ENCODE results near the gene TUBA3E.
"Not testable (repeated sequence)": the region's sequence is repeated elsewhere in the genome, so short reads cannot be mapped to it uniquely, and the experiment has no call there.

The TUBA3E gene

DNA sequence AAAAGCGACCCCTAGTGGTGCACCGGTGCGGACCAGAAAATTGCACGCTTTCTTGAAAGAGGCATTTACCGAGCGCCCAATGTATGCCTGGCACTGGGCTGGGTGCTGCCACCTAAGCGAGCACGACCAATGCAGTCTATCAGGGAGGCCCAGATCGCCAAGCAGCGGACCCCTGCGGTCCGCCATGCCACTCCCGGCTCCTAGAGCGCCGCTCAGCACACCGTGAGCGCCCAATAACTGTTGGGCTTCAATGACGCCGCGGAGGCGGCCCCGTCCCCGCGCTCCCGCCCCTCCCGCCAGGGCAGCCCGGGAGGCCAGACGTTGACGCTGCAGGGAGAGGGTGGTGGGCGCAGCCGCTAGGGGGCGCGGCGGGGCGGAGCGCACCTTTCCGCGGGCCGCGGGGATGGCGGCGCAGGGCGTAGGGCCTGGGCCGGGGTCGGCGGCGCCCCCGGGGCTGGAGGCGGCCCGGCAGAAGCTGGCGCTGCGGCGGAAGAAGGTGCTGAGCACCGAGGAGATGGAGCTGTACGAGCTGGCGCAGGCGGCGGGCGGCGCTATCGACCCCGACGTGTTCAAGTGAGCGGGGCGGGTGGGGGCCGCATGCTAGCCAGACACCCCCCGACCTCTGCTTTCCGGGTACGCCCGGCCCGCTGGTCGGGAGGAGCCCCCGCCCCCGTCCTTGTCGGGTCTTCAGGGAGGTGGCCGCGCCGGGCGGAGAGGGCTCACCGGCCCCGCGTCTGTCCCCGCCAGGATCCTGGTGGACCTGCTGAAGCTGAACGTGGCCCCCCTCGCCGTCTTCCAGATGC lies 16.2 kb downstream of the TUBA3E start, which contains the start of gene MZT2B:
Gene MZT2B, plus strand, starts transcription at position 383 of the 803 bp plus-strand sequence. Its CDS starts 21 bp downstream, at position 404.
- peak; percentile 37 for DNase-seq (ENCODE audit: extremely low read depth, low read depth)
- H3K4me3 ChIP-seq (replicated peaks; ENCODE audit: low read depth, low read length), result peak within 1 kb of the TSS; percentile 88
- TF ChIP-seq, protein P1, sequence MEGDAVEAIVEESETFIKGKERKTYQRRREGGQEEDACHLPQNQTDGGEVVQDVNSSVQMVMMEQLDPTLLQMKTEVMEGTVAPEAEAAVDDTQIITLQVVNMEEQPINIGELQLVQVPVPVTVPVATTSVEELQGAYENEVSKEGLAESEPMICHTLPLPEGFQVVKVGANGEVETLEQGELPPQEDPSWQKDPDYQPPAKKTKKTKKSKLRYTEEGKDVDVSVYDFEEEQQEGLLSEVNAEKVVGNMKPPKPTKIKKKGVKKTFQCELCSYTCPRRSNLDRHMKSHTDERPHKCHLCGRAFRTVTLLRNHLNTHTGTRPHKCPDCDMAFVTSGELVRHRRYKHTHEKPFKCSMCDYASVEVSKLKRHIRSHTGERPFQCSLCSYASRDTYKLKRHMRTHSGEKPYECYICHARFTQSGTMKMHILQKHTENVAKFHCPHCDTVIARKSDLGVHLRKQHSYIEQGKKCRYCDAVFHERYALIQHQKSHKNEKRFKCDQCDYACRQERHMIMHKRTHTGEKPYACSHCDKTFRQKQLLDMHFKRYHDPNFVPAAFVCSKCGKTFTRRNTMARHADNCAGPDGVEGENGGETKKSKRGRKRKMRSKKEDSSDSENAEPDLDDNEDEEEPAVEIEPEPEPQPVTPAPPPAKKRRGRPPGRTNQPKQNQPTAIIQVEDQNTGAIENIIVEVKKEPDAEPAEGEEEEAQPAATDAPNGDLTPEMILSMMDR (IDR thresholded peaks at IDR 0.05; ENCODE audit: low read depth, low read length, missing control alignments), result peak; percentile 63

DNA sequence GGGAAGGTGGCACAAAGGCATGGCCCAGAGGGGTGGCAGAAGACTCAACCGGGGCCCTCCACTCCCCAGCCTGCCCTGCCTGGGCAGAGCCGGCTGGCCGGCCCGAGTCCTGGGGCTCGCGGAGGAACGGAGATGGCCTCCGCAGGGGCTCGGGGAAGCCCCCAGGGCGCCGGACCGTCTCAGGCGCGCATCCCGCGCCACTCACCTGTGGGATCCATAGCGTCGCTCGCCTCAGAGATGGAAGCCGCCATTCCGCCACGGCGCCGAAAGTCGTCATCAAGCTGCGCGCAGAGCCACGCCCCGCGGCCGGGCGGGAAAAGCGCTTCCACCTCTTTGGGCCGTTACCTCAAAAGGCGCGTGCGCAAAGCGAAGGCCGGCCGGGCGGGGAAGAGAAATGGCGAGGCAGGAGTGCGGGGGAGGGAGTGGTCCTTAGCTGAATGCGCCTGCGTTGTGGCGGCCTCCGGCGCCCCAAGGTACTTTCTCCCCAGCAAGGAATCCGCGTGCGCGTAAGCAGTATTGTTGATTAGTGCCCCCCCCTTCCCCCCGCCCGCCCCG lies 16.8 kb downstream of the TUBA3E start, which contains the start of gene SMPD4:
Gene SMPD4, minus strand, starts transcription at position 278 of the 555 bp plus-strand sequence. CDS start 5,010 bp downstream, outside the sequence.
- DNase-seq (ENCODE audit: extremely low read depth, low read depth), result peak; percentile 63
- H3K4me3 ChIP-seq (replicated peaks; ENCODE audit: low read depth, low read length), result peak within 1 kb of the TSS; percentile 88
- TF ChIP-seq, protein P1 (IDR thresholded peaks at IDR 0.05; ENCODE audit: low read depth, low read length, missing control alignments), result no peak

DNA sequence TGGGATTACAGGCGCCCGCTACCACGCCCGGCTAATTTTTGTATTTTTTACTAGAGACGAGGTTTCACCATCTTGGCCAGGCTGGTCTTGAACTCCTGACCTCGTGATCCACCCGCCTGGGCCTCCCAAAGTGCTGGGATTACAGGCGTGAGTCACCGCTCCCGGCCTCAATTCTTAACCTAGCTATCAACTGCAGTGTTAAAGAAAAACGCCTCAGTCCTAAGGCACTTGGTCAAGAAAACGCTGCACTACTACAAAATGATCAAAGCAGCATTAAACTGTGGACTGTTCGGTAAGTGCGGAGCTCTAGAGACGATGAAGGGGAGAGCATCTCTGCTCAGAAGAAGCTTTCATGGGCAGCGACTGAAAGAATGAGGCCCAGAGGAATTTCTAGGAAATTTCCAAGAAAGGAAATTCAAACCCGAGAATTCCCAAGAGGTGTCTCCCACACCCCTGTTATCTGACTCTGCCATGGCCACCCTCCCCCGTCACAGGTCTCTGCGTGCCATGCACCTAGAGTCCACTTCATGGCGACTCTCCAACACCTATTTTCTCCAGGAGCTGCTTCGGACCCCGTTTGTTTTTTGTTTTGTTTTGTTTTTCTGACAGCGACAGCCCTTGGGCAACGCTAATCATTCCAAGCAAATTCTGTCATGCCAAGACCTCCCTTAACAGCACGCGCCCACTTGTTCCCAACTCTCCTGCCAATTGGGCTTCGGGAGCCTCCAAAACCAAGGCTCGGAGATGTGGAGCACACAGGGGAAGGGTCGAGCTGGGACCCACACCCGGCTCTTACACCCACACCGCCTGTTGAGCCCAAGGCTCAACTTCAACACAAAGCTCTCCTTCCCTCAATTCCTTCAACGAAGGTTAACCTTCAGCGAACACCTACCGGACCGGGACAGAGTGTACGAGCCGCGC lies 17.6 kb downstream of the TUBA3E start:
- not testable (repeated sequence) for DNase-seq (ENCODE audit: extremely low read depth, low read depth)
- peak overlapping the region; percentile 88 for H3K4me3 ChIP-seq (replicated peaks; ENCODE audit: low read depth, low read length)

DNA sequence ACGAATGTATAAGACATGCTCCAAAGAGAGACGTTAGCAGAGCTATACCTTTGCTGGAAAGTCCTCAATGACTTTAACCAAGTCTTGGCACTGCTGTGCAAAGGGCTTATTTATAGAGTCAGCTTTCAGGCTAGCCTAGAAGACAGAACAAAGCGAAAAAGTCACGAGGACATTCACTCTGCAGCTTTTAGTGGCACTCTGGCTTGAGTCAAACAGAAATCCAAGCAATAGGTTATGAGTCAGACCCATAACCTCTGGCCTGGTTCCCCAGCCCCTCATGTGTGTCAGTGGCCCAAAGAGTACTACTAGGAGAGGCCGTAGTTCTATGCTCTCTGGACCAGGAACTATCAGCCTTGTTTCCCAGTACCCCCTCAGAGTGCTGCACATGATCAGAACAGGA lies 23.4 kb downstream of the TUBA3E start:
- H3K4me3 ChIP-seq (replicated peaks; ENCODE audit: low read depth, low read length); DNase-seq (ENCODE audit: extremely low read depth, low read depth): not testable (repeated sequence)

DNA sequence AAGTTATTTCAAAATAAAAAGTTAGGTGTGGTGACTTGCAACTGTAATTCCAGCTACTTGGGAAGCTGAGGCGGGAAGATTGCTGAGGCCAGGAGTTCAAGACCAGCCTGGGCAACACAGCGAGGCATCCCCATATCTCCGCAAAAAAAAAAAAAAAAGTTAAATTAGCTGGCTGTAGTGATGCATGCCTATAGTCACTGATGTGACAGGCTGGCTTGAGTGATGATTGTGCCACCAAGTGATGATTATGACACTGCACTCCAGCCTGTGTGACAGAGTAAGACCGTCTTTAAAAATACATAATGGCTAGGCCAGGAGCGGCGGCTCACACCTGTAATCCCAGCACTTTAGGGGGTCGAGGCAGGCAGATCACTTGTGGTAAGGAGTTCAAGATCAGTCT lies 28.3 kb downstream of the TUBA3E start:
- DNase-seq (ENCODE audit: extremely low read depth, low read depth), result no peak
- H3K4me3 ChIP-seq (replicated peaks; ENCODE audit: low read depth, low read length), result no peak overlapping the region
- TF ChIP-seq, protein P1 (IDR thresholded peaks at IDR 0.05; ENCODE audit: low read depth, low read length, missing control alignments), result no peak

DNA sequence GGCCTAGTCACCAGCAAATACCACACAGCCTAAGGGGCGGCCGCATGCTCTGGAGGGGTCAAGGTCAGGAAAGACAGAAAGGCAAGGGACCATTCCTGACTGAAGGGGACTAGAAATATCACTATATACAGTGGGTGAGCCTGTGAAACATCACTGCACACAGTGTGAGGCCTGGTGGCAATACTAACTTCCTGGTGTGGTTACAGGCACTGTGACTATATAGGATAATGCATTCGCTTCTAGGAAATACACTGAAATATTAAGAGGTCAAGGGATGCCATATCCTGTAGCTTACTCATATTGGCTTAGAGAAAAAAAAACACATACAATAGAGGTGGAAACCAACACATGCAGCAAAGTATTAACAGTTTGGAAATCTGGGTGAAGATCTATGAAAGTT lies 29.1 kb downstream of the TUBA3E start:
- DNase-seq (ENCODE audit: extremely low read depth, low read depth); H3K4me3 ChIP-seq (replicated peaks; ENCODE audit: low read depth, low read length): not testable (repeated sequence)

DNA sequence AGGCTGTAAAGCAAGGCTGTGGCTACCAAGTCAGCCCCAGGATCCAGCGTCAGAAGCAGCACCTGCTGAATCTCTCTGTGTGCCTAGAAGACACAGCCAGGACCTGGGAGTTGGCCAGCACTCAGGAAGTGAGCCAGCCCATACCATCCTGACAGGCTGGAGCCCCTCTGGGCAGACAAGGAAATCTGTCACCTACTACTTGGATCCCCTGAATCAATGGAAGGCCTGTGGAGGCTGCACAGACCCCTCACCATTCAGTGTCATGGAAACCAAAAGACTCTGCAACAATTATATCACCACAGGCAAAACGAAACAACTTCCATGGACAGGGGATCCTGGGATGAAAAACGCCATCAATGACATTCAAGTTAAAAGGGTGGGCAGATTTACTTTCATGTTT lies 31.6 kb downstream of the TUBA3E start:
- DNase-seq (ENCODE audit: extremely low read depth, low read depth); H3K4me3 ChIP-seq (replicated peaks; ENCODE audit: low read depth, low read length): not testable (repeated sequence)

DNA sequence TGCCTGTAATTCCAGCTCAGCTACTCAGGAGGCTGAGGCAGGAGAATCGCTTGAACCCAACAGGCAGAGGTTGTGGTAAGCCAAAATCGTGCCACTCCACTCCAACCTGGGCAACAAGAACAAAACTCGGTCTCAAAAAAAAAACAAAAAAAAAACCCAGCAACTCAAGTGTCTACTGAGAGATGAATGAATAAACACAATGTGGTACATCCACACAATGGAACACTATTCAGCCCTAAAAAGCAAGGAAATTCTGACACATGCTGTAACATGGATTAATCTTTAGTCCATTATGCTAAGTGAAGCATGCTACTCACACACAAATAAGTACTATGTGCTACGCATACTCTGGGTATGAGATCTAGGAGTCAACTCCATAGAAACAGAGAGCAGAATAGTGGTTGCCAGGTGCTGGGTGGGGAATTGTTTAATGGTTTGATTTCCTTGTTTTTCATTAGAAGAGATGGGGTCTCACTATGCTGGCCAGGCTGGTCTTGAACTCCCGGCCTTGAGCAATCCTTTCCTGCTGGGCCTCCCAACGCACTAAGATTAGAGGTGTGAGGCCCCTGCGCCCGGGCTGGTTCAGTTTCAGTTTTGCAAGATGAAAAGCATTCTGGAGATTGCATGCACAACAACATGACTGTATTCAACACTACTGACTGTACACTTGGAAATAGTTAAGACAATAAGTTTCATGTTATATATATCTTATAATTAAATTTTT lies 32.8 kb downstream of the TUBA3E start:
- TF ChIP-seq, protein P1 (IDR thresholded peaks at IDR 0.05; ENCODE audit: low read depth, low read length, missing control alignments), result no peak
- H3K4me3 ChIP-seq (replicated peaks; ENCODE audit: low read depth, low read length), result no peak overlapping the region
- DNase-seq (ENCODE audit: extremely low read depth, low read depth), result no peak
